T-helper 1 cell treated with Interleukin-12 subunit alpha and Interleukin-12 subunit beta and Interleukin-4 antibody, amounts not matched to agents 30 μg/mL and 1 μg/mL, for 36 hours (primary cell): Measurements from ENCODE around the gene SCLY.
"Not testable (repeated sequence)": the region's sequence is repeated elsewhere in the genome, so short reads cannot be mapped to it uniquely, and the experiment has no call there.

Experiments
- H3K27ac Mint-ChIP-seq: one replicate; pipeline ENCODE4 v1.8.0; 2021; ENCODE audit warnings: mild to moderate bottlenecking, mixed read lengths
- H3K27me3 Mint-ChIP-seq: one replicate; pipeline ENCODE4 v1.8.0; 2021; ENCODE audit warnings: low read depth, mixed read lengths
- H3K36me3 Mint-ChIP-seq: one replicate; pipeline ENCODE4 v1.8.0; 2021; ENCODE audit warnings: low read depth, mixed read lengths
- H3K4me1 Mint-ChIP-seq: one replicate; pipeline ENCODE4 v1.8.0; 2021; ENCODE audit warnings: low read depth, mixed read lengths
- H3K4me3 Mint-ChIP-seq: one replicate; pipeline ENCODE4 v1.8.0; 2021; ENCODE audit warnings: mild to moderate bottlenecking, moderate library complexity, mixed read lengths
- H3K9me3 Mint-ChIP-seq: one replicate; pipeline ENCODE4 v1.8.0; 2021; ENCODE audit warnings: mixed read lengths

Gene SCLY

DNA sequence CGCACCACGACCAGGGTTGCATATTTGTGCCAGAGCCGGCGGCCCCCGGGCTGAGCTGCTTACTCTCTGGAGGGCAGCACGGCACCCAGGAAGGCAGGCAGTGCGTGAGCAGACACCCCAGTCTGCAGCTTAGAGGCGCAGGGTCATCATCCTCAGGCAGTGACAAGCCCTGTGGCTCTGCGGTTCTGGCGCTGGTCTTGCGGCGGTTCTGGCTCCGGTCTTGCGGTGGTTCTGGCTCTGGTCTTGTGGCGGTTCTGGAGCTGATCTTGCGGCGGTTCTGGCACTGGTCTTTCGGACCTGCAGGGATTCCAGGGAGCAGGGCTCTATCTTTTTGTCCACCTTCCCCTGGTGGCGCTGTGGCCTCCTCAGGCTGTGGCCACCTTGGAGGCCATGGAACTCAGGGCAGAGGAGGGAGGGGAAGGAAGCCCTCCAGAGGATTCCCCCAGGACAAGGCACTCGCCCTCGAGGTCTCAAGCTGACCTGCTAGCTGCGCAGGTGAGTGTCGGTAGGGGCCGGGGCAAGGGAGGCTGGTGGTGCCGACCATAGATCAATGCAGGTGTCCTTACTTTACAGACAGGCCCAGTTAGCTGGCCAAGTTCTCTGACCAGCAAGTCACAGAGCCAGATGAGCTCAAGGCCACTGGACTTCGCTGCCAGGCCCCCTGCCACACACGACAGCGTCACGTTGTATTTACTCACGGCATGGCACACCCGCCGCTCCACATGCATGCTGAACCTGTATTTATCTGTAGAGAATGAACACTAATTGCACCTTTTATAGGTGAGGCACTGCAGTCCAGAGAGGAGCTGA, 54.3 kb downstream of the SCLY start:
- H3K4me1 Mint-ChIP-seq: no peaks in the 10 kb centered on the region
- H3K9me3 Mint-ChIP-seq: peaks cover 19% of the 10 kb centered on the region
- H3K27me3 Mint-ChIP-seq: peaks cover 5% of the 10 kb centered on the region
- H3K36me3 Mint-ChIP-seq: no peaks in the 10 kb centered on the region
- H3K27ac Mint-ChIP-seq: no peak overlapping the region
- H3K4me3 Mint-ChIP-seq: no peak overlapping the region

DNA sequence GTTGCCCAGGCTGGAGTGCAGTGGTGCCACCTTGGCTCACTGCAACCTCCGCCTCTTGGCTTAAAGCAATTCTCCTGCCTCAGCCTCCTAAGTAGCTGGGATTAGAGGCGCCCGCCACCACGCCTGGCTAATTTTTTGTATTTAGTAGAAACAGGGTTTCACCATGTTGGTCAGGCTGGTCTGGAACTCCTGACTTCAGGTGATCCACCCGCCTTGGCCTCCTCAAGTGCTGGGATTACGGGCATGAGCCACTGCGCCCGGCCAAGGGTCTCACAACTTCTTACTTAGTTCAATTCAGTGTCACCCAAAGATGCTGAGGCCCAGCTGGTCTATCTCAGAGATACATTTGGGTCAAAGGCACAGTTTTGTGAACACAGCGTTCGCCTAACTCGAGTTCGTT, 54.9 kb downstream of the SCLY start:
- H3K4me3 Mint-ChIP-seq, H3K36me3 Mint-ChIP-seq: not testable (repeated sequence)
- peaks cover 19% of the 10 kb centered on the region for H3K9me3 Mint-ChIP-seq

DNA sequence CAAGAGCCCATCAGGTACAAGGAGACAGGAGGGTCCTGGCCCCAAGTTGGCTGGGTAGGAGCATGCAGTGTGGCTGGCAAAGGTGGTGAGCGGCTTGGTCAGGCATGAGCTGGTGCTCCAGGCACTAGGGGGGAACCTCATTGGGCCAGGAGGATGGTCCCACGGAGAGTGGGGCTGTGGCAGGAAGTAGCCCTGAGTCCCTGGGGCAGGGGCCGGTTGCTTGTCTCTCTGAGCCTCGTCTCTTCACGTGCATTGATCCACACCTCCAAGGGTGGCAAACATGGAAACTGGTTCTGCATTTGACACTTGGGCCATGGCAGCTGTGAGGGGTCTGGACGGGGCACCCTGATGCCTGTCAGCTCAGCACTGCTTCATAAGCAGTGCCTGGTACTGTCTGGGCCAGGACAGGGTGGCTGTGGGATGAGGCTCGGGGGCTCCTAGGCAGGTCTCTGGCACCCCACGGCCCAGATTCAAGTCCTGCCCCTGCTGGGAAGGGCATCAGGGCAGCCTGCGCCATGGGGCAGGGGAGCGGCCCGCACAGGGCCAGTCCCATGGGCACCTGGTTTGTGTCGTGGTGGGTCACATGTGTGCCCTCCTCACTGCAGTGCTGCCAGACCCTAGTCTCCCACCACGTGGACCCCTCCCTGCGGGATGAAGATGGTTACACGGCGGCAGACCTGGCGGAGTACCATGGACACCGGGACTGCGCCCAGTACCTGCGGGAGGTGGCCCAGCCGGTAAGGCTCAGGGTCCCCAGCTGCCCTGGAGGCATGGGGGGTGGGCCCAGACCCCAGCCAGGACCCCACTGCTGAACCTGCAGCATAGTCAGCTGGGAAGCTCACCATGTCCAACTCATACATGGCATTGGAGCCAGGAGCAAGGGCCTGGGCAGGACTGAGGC, 55.7 kb downstream of the SCLY start:
- Mint-ChIP-seq H3K4me3 (no peak overlapping the region), H3K27me3 (peaks cover 5% of the 10 kb centered on the region), H3K4me1 (no peaks in the 10 kb centered on the region), H3K36me3 (no peaks in the 10 kb centered on the region), H3K27ac (no peak overlapping the region), H3K9me3 (peaks cover 16% of the 10 kb centered on the region)

More for the DNA sequence above, 54.9 kb downstream of the SCLY start:
- not testable (repeated sequence) for H3K27me3 Mint-ChIP-seq, H3K4me1 Mint-ChIP-seq, H3K27ac Mint-ChIP-seq

DNA sequence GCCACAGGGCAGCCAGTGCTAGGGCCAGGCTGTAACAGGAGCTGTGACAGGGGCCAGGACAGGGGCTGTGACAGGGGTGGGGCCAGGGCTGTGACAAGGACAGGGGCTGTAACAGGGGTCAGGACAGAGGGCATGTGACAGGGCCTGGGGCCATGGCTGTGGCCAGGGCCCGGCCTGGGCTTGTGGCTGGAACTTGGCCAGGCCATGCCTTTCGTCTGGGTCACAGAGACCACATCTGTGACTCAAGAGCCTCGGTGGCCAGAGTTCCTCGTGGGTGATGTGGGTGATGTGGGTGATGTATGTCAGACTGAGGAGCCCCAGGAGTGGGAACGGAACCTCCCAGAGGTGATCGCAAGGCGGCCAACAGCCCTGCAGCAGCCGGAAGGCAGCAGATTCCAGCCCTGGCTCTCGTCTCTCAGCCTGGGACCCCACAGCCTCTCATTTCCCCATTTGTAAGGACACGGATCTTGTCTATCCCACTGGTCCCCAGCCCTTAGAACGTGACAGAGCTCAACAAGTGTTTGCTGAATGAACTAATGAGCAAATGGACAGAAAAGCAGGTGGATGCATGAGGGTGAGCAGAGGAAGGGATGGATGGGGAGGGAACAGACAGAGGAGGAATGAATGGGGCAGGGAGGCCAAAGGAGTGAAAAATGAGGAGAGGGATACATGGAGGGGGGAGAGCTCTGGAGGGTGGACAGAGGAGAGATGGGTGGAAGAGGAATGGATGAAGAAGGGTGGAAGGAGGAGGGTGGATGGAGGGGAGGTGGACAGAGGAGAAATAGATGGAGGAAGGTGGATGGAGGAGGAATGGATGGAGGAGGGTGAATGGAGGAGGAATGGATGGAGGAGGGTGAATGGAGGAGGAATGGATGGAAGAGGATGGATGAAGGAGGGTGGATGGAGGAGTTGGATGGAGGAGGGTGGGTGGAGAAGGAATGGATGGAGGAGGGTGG, 56.7 kb downstream of the SCLY start:
- Mint-ChIP-seq H3K4me3 (no peak overlapping the region), H3K27me3 (peaks cover 5% of the 10 kb centered on the region), H3K4me1 (no peaks in the 10 kb centered on the region), H3K36me3 (no peaks in the 10 kb centered on the region), H3K9me3 (peaks cover 11% of the 10 kb centered on the region), H3K27ac (peak overlapping the region; percentile 5)

DNA sequence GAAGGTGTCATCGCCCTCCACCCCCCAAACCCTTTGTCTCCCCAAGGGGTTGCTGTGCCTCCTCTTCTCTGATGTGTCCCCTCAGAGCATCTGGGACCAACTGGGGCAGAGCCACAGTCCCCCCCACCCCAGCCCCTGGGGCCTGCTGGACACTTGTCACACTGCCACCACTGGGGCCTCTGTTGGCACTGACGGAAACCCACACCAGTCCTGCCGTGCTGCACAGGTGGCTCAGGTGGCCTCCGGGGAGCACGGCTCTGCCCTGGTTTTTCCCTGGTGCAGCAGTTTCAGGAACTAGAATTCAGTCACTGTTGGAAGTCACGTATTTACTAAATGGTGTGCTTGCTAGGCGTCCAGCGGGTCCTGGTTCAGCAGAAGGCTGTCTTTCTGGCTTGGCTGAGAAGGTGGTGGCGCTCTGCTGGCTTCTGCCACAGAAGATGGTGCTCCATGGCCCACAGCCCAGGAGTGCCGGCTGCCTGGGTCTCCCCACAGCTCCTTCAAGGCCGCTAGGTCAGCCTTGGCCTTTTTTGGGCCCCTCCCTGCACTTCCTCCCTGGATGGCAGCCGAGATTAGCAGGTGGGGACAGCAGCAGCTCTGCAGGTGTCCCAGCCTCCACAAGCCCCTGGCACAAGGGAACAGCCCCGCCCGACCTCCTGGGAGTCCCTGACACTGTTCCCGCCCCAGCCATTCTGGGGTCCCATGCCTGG, 59.1 kb downstream of the SCLY start:
- H3K27me3 Mint-ChIP-seq: peaks cover 5% of the 10 kb centered on the region
- H3K4me1 Mint-ChIP-seq: no peaks in the 10 kb centered on the region
- H3K4me3 Mint-ChIP-seq: no peak overlapping the region

DNA sequence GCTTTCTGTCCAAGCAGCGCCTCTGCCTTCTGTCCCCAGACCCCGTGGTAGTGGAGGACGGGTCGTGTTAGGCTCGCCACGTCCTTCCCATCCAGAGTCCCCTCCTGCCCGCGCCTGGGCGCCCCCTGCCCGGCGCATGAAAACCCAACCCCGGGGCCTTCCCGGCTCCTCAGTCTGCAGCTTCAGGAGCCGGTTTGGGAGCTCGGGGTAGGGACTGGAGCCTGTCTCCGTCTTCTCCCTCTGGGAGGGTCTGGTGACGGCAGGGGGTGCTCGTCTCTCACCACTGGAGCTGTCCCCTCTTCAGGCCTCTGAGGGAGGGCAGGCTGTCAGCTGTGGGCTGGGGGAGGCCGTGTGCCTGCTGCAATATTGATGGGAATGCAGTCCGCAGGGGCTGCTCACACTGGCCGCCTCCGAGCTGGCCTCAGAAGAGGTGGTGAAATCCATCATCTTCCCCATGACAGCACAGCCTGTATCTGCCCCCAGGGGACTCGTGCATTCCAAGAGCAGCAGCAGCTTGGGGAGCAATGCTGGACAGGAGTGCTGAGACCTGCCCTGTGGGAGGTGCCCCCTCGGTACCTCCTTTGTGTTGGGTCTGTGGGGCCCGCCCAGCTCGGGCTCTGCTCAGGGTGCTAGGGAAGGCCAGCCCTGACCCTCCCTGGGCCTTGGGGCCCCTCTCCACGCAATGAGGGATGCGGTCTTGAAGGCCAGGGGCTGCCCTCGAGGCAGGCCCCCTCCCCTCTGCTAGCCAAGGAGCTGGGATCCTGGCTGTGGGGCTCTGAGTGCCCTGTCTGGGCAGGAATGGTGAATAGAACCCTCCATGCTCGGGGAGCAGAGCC, 59.9 kb downstream of the SCLY start:
- Mint-ChIP-seq H3K36me3 (no peaks in the 10 kb centered on the region), H3K27me3 (peaks cover 5% of the 10 kb centered on the region), H3K4me1 (no peaks in the 10 kb centered on the region)

More for the DNA sequence above, 59.1 kb downstream of the SCLY start:
- H3K27ac Mint-ChIP-seq: no peak overlapping the region
- no peaks in the 10 kb centered on the region for H3K36me3 Mint-ChIP-seq
- H3K9me3 Mint-ChIP-seq: no peaks in the 10 kb centered on the region

DNA sequence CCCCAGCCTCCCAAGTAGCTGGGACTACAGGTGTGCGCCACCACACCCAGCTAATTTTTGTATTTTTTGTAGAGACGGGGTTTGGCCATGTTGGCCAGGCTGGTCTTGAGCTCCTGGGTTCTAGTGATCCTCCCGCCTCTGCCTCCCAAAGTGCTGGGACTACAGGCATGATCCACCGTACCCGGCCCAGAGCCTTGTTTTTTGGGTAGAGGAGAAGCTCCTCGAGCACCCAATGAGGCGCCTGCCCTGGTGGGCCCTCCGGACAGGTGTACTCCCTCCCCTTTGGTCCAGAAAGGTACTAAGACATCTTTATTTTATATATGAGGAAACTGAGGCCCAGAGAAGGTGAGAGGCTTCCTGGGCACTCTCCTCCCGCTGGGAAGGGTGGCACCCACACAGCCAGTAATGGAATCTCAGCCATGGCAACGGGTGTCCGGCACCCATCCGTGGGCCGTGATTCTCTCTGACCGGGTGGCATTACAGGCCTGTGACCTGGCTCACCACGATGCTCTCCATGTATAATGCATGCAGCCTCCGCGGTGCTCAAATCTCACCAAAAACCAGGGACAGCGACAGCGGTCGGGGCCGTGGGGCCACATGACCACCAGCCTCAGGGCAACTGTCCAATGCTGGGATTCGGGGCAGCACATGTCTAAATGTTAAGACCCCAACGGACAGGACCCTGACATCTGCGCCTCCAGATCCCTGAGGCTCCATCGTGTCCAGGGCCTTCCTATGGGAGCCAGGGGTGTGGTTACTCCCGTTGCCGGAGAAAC, 60.9 kb downstream of the SCLY start:
- H3K9me3 Mint-ChIP-seq: no peaks in the 10 kb centered on the region
- no peak overlapping the region for H3K4me3 Mint-ChIP-seq
- H3K27ac Mint-ChIP-seq: no peak overlapping the region
- no peaks in the 10 kb centered on the region for H3K36me3 Mint-ChIP-seq
- H3K4me1 Mint-ChIP-seq: no peaks in the 10 kb centered on the region
- peaks cover 5% of the 10 kb centered on the region for H3K27me3 Mint-ChIP-seq

More for the DNA sequence above, 59.9 kb downstream of the SCLY start:
- no peak overlapping the region for H3K27ac Mint-ChIP-seq
- no peaks in the 10 kb centered on the region for H3K9me3 Mint-ChIP-seq
- H3K4me3 Mint-ChIP-seq: no peak overlapping the region

DNA sequence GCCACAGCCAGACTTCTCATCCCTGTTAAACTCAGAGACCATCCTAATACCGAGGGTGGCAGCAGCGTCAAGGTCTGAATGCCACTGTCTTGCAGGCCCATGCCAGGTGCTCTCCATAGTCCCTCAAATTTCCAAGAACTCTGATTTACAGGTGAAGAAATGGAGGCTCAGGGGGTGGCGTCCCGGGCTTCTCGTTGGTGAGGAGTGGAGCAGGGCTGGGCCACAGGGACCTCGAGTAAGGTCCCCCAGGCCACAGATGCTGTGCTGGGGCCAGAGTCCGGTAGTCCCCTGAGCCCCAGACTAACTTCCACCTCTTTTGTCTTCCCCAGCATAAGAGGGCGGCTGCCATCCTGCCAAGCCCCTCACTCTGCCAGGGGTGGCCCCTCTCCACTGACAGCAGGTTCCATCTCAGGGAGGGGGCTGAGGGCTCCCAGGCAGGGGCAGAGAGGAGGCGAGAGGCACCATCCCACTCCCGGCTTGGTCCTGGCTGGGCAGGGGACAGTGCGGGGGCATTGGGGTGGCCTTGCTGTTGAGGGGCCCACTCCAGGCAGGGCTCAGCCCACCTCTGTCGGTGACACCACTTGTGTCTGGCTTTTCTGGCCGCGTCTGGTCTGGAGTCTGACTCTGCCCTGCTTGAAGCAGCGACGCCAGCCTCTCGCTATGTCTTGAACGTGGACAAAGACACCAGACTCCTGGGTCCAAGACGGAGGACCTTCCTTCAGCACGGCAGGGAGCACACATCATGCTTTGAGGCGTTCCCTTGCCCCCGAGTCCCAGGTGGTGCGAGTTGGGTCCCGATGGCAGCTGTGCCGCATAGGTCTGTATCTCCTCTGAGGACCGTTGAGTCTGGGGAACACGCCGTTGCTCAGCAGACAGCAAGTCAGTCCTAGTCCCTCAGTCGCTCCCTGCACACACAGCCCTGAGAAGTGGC, 61.8 kb downstream of the SCLY start:
- no peaks in the 10 kb centered on the region for H3K4me1 Mint-ChIP-seq
- no peaks in the 10 kb centered on the region for H3K36me3 Mint-ChIP-seq
- no peak overlapping the region for H3K4me3 Mint-ChIP-seq
- peaks cover 3% of the 10 kb centered on the region for H3K27me3 Mint-ChIP-seq
- no peak overlapping the region for H3K27ac Mint-ChIP-seq
- no peaks in the 10 kb centered on the region for H3K9me3 Mint-ChIP-seq

DNA sequence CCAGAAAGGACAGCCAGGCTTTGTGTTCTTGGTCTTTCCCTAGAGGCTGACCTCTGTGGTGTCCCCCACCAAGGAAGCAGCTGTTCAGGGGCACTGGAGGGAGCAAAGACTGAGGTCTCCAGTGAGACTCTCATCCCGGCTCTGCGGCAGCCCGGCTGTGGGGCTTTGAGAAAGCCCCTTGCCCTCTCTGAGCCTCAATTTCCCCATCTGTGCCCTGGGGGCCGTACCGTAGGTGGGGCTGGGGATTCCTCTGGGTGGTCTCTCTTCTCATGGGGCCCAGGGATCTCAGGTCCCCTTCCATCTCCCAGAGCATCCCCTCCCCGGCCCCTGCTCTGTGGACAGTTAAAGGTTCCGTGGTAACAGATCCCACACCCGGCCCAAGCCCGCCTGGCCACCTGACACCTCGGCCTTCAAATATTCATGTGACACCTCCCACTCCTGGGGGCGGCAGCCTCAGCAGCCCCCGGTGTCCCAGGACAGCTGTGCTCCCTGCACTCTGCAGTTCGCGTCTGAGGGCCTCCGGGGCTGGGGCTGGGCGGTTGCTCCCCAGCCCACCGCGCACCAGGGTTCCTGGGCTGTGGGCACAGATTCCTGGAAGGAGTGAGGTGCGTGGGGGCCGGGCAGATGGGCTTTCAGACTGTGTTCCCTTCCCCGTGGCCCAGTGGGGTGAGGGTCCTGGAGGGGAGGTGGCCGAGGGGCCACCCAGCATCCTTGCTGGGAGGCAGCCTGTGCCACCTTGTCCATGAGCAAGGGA, 62.6 kb downstream of the SCLY start:
- no peak overlapping the region for H3K4me3 Mint-ChIP-seq
- no peaks in the 10 kb centered on the region for H3K9me3 Mint-ChIP-seq
- H3K36me3 Mint-ChIP-seq: no peaks in the 10 kb centered on the region
- no peaks in the 10 kb centered on the region for H3K27me3 Mint-ChIP-seq
- H3K27ac Mint-ChIP-seq: no peak overlapping the region
- H3K4me1 Mint-ChIP-seq: no peaks in the 10 kb centered on the region

DNA sequence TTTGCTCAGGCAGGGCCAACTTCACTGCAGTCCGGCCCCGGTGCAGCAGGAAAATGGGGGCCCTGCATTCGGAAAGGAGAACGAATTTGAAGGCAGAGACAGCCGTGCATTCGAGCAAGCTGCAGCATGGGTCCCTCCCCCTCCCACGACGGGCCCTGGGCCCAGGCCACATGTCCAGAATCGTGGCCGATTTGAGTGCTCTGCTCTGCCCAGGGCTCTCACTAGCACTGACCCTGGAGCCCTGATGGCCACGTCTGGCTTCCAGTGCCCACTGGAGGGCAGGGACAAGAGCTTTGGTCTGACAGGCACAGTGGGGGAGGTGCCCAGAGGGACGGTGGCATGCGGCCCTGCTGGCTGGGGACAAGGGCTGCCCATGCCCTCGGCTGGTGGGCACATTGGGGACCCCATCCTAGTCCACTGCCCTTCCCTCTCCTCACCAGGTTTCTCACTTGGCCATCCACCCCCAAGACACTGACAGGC, 63.2 kb downstream of the SCLY start:
- Mint-ChIP-seq H3K9me3 (no peaks in the 10 kb centered on the region), H3K4me3 (no peak overlapping the region), H3K27me3 (no peaks in the 10 kb centered on the region), H3K36me3 (no peaks in the 10 kb centered on the region), H3K4me1 (no peaks in the 10 kb centered on the region), H3K27ac (no peak overlapping the region)

DNA sequence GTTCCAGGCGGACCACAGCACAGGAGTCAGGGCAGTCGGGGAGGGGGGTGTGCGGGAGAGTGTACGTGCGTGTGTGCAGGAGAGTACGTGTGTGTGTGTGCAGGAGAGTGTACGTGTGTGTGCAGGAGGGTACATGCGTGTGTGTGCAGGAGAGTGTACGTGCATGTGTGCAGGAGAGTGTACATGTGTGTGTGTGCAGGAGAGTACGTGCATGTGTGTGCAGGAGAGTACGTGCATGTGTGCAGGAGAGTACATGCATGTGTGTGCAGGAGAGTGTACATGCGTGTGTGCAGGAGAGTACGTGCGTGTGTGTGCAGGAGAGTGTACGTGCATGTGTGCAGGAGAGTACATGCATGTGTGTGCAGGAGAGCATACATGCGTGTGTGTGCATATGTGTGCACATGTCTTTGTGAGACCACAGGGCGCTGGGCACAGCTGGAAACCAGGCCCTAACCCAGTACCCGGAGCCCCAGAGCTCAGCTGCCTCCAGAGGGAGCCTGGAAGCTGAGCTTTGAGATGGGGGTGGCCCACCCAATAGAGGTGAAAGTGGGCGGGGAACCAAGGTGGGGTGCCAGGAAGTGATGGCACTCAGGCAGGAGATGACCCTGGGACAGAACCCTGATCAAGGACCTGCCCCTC, 63.8 kb downstream of the SCLY start:
- Mint-ChIP-seq H3K4me1 (no peaks in the 10 kb centered on the region), H3K4me3 (no peak overlapping the region), H3K9me3 (no peaks in the 10 kb centered on the region), H3K27me3 (no peaks in the 10 kb centered on the region), H3K36me3 (no peaks in the 10 kb centered on the region), H3K27ac (no peak overlapping the region)
